GM10266 (cell line): ENCODE results near the gene PLPP1.

Experiments
- DNase-seq: peaks from one replicate; pipeline ENCODE4 v3.0.0; 2012; ENCODE audit errors: extremely low spot score
- TF ChIP-seq, protein P1 (sequence below): IDR thresholded peaks from 2 replicates; pipeline ENCODE4 v1.5.1; 2012; ENCODE audit warnings: mild to moderate bottlenecking, low read depth; ENCODE audit not compliant: control insufficient read depth, insufficient read depth; ENCODE audit errors: missing control alignments

Gene PLPP1

DNA sequence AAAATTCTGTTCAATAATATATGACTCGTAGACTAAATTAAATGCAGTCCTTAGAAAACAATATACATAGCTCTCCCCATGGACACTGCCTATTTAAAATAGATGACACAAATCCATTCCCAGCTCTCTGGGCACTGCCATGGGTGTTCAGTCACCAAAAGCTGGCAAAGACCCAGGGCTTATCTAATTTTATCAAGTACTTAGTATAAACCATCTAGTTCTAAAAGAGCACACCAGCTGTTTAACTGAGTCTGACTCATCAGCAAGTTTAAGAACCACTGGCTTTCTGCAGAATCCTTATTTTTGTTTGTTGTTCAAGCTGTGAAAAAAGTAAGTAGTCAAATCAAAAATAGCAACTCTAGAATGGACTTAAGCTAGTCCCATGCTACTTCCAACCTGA lies 107.6 kb downstream of the PLPP1 start:
- TF ChIP-seq, protein P1, sequence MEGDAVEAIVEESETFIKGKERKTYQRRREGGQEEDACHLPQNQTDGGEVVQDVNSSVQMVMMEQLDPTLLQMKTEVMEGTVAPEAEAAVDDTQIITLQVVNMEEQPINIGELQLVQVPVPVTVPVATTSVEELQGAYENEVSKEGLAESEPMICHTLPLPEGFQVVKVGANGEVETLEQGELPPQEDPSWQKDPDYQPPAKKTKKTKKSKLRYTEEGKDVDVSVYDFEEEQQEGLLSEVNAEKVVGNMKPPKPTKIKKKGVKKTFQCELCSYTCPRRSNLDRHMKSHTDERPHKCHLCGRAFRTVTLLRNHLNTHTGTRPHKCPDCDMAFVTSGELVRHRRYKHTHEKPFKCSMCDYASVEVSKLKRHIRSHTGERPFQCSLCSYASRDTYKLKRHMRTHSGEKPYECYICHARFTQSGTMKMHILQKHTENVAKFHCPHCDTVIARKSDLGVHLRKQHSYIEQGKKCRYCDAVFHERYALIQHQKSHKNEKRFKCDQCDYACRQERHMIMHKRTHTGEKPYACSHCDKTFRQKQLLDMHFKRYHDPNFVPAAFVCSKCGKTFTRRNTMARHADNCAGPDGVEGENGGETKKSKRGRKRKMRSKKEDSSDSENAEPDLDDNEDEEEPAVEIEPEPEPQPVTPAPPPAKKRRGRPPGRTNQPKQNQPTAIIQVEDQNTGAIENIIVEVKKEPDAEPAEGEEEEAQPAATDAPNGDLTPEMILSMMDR, result no peak
- no peak for DNase-seq

DNA sequence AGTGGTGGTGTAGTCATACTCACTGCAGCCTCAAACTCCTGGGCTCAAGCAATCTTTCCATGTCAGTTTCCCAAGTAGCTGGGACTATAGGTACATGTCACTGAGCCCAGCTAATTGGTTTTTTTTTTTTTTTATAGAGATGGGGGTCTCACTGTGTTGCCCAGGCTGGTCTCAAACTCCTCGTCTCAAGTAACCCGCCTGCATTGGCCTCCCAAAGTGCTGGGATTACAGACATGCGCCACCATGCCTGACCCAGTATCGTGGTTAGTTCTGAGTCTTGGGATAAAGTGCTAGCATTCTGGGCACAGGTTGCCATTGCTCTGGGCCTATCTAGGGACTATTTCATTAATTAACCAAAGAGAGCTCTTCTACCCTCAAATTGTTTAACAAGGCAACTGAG lies 108.3 kb downstream of the PLPP1 start:
- TF ChIP-seq, protein P1, result no peak
- DNase-seq, result no peak

DNA sequence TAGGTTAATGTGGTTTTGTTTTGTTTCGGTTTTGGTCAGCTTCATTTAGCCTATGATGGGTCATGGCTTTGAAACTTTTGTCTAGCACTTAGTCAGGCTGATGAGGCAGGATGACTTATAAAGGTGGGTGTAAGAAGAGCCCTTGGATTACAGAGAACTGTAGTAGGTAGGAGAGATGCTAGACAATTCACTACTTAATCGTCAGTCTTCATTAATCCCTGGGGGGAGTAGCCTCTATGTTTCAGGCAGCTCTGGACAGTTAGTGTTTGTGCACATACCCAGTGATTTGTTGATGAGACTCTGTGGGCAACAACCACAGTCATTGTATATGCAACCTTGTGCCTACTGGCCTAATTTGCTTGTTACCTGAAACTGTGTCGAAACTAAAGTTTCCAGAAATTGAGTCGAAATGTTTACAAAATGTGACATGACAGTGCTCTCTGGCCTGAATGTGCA lies 113.7 kb downstream of the PLPP1 start:
- peak; percentile 38 for DNase-seq
- TF ChIP-seq, protein P1, result no peak

DNA sequence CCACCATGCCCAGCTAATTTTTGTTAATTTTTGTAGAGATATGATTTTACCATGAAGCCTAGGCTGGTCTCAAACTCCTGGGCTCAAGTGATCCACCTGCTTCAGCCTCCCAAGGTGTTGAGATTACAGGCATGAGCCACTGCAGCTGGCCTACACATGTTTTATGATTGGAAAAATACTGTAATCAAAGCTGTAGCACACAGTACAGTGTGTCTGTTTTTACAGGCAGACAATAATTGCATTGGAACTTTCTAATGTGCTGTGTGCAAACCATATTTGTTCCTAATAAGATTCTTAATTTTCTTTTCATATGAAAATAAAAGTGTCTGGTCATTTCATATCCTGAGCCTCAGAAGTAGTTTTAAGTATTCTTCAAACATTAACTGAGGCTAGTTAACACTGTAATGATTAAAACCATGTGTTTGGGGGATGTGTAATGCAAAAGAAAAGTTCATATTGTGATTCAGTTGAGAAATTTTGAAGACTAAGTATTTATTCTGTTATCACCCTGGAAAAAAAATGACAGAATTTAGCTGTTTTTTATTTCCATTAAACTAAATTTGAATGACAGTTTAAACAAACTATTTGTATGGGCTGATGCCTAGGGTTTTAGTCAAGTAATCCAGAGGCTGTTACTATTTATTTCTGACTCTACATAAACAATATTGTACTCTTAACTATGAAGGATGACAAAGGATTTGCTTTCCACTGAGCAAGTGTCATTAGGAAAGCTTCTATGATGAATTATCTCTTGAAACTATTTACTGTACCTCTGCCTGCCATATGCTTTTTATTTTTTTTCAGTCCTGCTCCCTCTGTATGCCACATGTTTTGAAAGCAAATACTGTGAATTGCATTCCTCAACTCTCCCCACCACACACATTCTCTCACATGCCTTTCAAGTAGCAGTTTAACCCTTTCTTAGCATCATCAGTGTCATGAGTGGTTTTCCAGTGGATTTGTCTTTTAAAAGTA lies 115.5 kb downstream of the PLPP1 start:
- DNase-seq, result no peak
- TF ChIP-seq, protein P1, result no peak

DNA sequence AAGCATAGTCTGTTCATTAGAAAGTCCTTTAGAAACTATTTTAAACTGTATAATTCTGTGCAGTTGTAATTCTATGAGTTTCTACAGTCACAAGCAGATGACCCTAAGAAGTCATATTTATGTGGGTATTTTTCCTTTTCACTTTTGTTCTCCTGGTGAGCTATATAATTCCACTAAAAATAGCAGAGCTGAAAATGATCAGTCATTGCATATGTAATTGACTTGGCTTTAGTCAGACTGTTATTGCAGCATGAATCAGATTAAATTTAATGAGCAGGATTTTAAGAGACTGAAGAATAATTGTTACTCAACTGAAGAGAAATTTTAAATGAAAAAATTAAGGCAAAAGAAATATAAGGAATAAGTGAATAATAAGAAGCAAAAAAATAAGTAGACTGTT lies 118.5 kb downstream of the PLPP1 start:
- DNase-seq, result no peak
- TF ChIP-seq, protein P1, result no peak

DNA sequence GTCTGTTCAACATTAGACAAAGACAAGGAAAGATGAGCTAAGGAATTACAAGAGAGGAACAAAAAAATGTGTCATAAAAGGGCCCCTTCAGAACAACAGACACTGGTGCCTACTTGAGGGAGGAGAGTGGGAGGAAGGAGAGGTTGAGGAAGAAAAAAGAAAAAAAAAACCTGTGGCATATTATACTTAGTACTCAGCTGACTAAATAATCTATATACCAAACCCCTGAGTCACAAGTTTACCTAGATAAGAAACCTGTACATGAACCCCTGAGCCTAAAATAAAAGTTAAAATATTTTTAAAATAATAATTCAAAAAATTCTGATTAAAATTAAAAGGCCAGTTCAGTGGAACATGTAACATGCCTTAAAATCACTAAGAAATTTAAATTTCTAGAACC lies 119.7 kb downstream of the PLPP1 start:
- no peak for DNase-seq
- TF ChIP-seq, protein P1, result no peak

DNA sequence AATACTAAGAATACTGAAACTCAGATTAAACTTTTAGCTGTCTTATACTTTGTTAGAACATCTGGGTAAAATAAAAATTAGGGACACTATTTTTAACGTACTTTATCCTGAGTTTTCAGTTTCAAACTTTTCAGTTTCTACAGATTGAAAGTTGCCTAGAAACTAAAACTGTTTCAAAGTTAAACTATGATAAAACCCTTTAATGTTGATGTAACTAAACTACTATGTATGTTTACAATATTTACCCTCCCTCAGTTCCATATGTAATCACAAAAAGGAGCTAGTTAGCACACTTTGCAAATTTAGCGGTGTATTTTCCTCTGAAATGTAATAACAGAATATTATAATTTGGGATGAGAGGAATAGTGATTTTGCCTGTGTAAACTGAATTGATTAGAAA lies 121.1 kb downstream of the PLPP1 start:
- TF ChIP-seq, protein P1, result no peak
- no peak for DNase-seq
